Endodermal cell (in vitro differentiated cells): ENCODE results near the gene S100Z. TPM values are rescaled to one million over a fixed set of nuclear protein-coding genes. Genes with fewer than 3 reads are reported as not detected.

Experiments used
- DNase-seq: peaks from one replicate; pipeline ENCODE4 v3.0.0-alpha.2; 2017
- H3K27ac ChIP-seq: 2 replicates; pipeline ENCODE4 v1.5.1; 2013; ENCODE audit warnings: mild to moderate bottlenecking, low read depth, low read length, moderate library complexity
- H3K27me3 ChIP-seq: 2 replicates; pipeline ENCODE4 v1.6.1; 2013; ENCODE audit warnings: mild to moderate bottlenecking, low read length, moderate library complexity; ENCODE audit not compliant: insufficient read depth, control insufficient read depth, poor library complexity, severe bottlenecking
- H3K36me3 ChIP-seq: 2 replicates; pipeline ENCODE4 v1.7.0; 2013; ENCODE audit warnings: mild to moderate bottlenecking, low read length, moderate library complexity; ENCODE audit not compliant: control insufficient read depth, insufficient read depth
- H3K4me1 ChIP-seq: one replicate; pipeline ENCODE4 v1.7.0; 2013; ENCODE audit warnings: low read length; ENCODE audit not compliant: control insufficient read depth, insufficient read depth
- H3K4me3 ChIP-seq: 2 replicates; pipeline ENCODE4 v1.5.1; 2013; ENCODE audit warnings: mild to moderate bottlenecking, low read length, moderate library complexity
- H3K9ac ChIP-seq: 2 replicates; pipeline ENCODE4 v1.6.1; 2013; ENCODE audit warnings: mild to moderate bottlenecking, low read length, moderate library complexity; ENCODE audit not compliant: poor library complexity, severe bottlenecking; ENCODE audit errors: extremely low read depth
- H3K9me3 ChIP-seq: 2 replicates; pipeline ENCODE4 v1.6.1; 2013; ENCODE audit warnings: mild to moderate bottlenecking, low read length, moderate library complexity; ENCODE audit not compliant: control insufficient read depth
- H3K27ac Mint-ChIP-seq: 2 replicates; pipeline ENCODE4 v1.8.0; 2020; ENCODE audit warnings: mixed read lengths
- H3K27me3 Mint-ChIP-seq: 2 replicates; pipeline ENCODE4 v1.8.0; 2021; ENCODE audit warnings: mild to moderate bottlenecking, mixed read lengths; ENCODE audit not compliant: insufficient read depth
- H3K36me3 Mint-ChIP-seq: 2 replicates; pipeline ENCODE4 v1.8.0; 2020; ENCODE audit warnings: low read depth, mixed read lengths
- H3K4me1 Mint-ChIP-seq: 2 replicates; pipeline ENCODE4 v1.8.0; 2020; ENCODE audit warnings: mixed read lengths
- H3K4me3 Mint-ChIP-seq: 2 replicates; pipeline ENCODE4 v1.8.0; 2020; ENCODE audit warnings: mild to moderate bottlenecking, moderate library complexity, mixed read lengths
- H3K9me3 Mint-ChIP-seq: 2 replicates; pipeline ENCODE4 v1.8.0; 2020; ENCODE audit warnings: mild to moderate bottlenecking, mixed read lengths
- WGBS, 2 experiments: methylation state at CpG; one replicate each; pipeline versions ENCODE4 v1.1.5 to v1.1.7; 2013; ENCODE audit warnings: missing lambda C conversion rate in 2 of 2, mixed read lengths in 1 of 2; ENCODE audit not compliant: insufficient coverage in 1 of 2, insufficient read length in 1 of 2; 5-methylcytosine and 5-hydroxymethylcytosine counted together
- total RNA-seq, 2 donors: library from RNA; stranded (reverse); fragmentation: NEBNext Ultra II Directional in 1 of 2; extraction: Animal tissue kit (Norgen Biotek cat#: 25700) in 1 of 2; gene quantifications; 2 replicates in 1 of 2; 3 replicates in 1 of 2; pipeline ENCODE4 v1.2.1, GENCODE V29; 2021
- TF ChIP-seq, protein P1 (sequence below): fragments of 200-600 bp; sonication (generic); conservative IDR thresholded peaks from 2 replicates; pipeline ENCODE4 v1.5.0; 2021; ENCODE audit warnings: antibody characterized with exemption, mild to moderate bottlenecking

Gene S100Z
- total RNA-seq, 2 donors from 2014 or later: 17.2 to 18.3 TPM

DNA sequence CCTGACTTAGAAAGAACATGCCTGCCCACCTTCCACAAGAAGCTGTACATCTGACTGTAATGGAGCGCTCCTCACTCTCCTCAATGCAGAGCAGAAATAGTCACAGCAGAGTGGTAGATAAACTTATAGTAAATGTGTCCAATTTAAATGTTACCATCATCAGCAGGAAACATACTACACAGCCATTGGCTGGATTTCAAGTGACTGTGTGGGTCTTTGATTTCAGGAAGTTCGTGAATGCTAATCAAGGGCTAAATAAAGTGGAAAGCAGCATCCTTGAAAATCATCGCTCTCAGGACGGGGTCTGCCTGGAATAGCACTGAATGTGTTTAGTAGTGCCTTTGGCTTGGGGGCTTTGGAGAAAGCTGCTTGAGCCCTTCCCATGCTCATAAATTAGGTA is 70.7 kb downstream of the S100Z start:
- Mint-ChIP-seq H3K4me3 (no peak overlapping the region), H3K27ac (no peak overlapping the region), H3K36me3 (peaks cover 35% of the 10 kb centered on the region), H3K27me3 (no peaks in the 10 kb centered on the region), H3K9me3 (peaks cover 6% of the 10 kb centered on the region), H3K4me1 (peaks cover 5% of the 10 kb centered on the region)
- H3K9ac ChIP-seq: no peak overlapping the region
- H3K4me3 ChIP-seq: no peak overlapping the region
- TF ChIP-seq, protein P1, sequence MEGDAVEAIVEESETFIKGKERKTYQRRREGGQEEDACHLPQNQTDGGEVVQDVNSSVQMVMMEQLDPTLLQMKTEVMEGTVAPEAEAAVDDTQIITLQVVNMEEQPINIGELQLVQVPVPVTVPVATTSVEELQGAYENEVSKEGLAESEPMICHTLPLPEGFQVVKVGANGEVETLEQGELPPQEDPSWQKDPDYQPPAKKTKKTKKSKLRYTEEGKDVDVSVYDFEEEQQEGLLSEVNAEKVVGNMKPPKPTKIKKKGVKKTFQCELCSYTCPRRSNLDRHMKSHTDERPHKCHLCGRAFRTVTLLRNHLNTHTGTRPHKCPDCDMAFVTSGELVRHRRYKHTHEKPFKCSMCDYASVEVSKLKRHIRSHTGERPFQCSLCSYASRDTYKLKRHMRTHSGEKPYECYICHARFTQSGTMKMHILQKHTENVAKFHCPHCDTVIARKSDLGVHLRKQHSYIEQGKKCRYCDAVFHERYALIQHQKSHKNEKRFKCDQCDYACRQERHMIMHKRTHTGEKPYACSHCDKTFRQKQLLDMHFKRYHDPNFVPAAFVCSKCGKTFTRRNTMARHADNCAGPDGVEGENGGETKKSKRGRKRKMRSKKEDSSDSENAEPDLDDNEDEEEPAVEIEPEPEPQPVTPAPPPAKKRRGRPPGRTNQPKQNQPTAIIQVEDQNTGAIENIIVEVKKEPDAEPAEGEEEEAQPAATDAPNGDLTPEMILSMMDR: no peak
- 97 to 100% methylated on average over 3 to 4 of the region's 4 CpGs for WGBS, 2 experiments
- H3K9me3 ChIP-seq: peaks cover 6% of the 10 kb centered on the region
- no peak overlapping the region for H3K27ac ChIP-seq
- no peaks in the 10 kb centered on the region for H3K36me3 ChIP-seq
- H3K27me3 ChIP-seq: no peaks in the 10 kb centered on the region
- DNase-seq: no peak
- H3K4me1 ChIP-seq: no peaks in the 10 kb centered on the region

DNA sequence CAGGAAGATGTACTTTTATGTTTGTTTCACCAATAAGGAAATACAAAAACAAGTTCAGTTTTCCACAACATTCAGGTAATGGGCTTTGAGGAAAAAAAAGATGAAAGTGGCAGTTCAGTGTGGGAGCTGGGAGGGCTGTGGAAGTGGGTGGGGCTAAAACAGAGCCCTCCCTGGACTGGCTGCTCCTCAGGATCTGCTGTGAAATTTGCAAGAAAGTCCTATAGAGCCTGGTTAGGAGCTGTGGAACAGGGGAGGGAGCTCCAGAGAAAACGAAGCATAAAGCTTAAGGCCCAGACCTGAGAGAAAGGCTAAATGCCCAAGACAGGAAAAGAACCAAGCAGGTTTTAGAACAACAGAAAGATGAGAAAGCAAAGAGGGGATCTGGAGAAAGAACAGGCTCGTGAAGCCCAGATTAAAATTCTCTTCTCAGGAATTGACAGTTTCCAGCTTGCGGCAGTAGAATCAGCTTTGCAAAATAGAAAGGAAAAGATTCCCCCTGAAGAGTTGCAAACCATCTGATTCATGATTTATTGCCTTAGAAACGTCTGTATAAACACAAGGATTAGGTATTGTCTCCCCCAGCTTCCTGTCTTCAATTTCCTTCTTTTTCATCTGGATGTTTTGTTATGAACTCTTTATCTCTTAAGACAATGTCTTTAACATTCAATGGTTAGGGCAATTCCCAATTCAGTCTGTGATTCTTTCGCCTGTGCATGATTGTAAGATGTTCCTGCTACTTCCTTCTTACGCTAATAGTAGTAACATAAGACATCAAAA is 76.7 kb downstream of the S100Z start:
- no peaks in the 10 kb centered on the region for H3K36me3 ChIP-seq
- no peaks in the 10 kb centered on the region for H3K27me3 ChIP-seq
- Mint-ChIP-seq H3K4me3 (no peak overlapping the region), H3K27ac (peak overlapping the region; percentile 38), H3K4me1 (peaks cover 30% of the 10 kb centered on the region), H3K36me3 (peaks cover 21% of the 10 kb centered on the region), H3K9me3 (no peaks in the 10 kb centered on the region), H3K27me3 (no peaks in the 10 kb centered on the region)
- H3K4me3 ChIP-seq: no peak overlapping the region
- 74 to 78% methylated on average over 6 of the region's 6 CpGs for WGBS, 2 experiments
- DNase-seq: no peak
- TF ChIP-seq, protein P1: no peak
- no peak overlapping the region for H3K9ac ChIP-seq
- no peaks in the 10 kb centered on the region for H3K9me3 ChIP-seq
- no peak overlapping the region for H3K27ac ChIP-seq
- H3K4me1 ChIP-seq: no peaks in the 10 kb centered on the region

DNA sequence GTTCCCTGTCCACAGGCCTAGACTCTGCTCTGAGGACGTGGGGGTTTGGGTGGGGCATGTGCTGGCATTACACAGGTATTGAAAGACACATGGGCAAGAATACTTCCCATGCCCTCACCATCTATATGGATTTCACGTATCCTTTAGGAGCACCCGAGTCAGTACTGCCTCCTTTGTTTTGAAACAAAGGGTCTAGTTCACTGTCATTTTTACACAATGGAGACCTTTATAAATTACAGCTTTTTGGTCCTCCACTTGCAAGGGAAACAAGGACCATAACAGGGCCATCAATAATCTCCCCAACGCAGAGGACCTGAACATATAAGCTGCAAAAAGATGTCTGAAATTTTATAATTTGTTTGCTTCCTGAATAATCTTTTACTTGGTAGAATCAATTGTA is 78.1 kb downstream of the S100Z start:
- H3K4me3 ChIP-seq: no peak overlapping the region
- no peaks in the 10 kb centered on the region for H3K9me3 ChIP-seq
- no peaks in the 10 kb centered on the region for H3K27me3 ChIP-seq
- Mint-ChIP-seq H3K4me3 (no peak overlapping the region), H3K27ac (no peak overlapping the region), H3K4me1 (peaks cover 30% of the 10 kb centered on the region), H3K9me3 (no peaks in the 10 kb centered on the region), H3K36me3 (peaks cover 16% of the 10 kb centered on the region), H3K27me3 (no peaks in the 10 kb centered on the region)
- no peak overlapping the region for H3K9ac ChIP-seq
- no peaks in the 10 kb centered on the region for H3K4me1 ChIP-seq
- no peaks in the 10 kb centered on the region for H3K36me3 ChIP-seq
- no peak for DNase-seq
- 91 to 94% methylated on average over 4 of the region's 4 CpGs for WGBS, 2 experiments
- TF ChIP-seq, protein P1: no peak
- H3K27ac ChIP-seq: no peak overlapping the region
